Large intestine (tissue), 3 donors: Measurements from ENCODE around the gene SLX4IP. TPM values are rescaled to one million over a fixed set of nuclear protein-coding genes. Genes with fewer than 3 reads are reported as not detected.

Experiments
- DNase-seq, 2 donors: peaks; one replicate each; pipeline versions ENCODE4 v3.0.0 to v3.0.0-alpha.2; 2013
- H3K27ac ChIP-seq: one replicate; pipeline ENCODE4 v1.5.1; 2013; ENCODE audit warnings: low read length
- H3K27me3 ChIP-seq: 2 replicates; pipeline ENCODE4 v1.6.1; 2013; ENCODE audit warnings: low read length; ENCODE audit not compliant: control insufficient read depth, insufficient read depth
- H3K36me3 ChIP-seq: 2 replicates; pipeline ENCODE4 v1.6.1; 2013; ENCODE audit warnings: low read length; ENCODE audit not compliant: control insufficient read depth, insufficient read depth
- H3K4me1 ChIP-seq: one replicate; pipeline ENCODE4 v1.6.1; 2013; ENCODE audit warnings: low read length; ENCODE audit not compliant: control insufficient read depth, insufficient read depth
- H3K4me3 ChIP-seq: one replicate; pipeline ENCODE4 v1.5.1; 2013; ENCODE audit warnings: low read length
- H3K9me3 ChIP-seq: one replicate; pipeline ENCODE4 v1.6.1; 2013; ENCODE audit warnings: mild to moderate bottlenecking, low read depth, low read length, moderate library complexity; ENCODE audit not compliant: control insufficient read depth
- WGBS: methylation state at CpG from one replicate; pipeline ENCODE4 v1.1.5; 2013; ENCODE audit warnings: low lambda C conversion rate; ENCODE audit not compliant: insufficient coverage; 5-methylcytosine and 5-hydroxymethylcytosine counted together
- polyA plus RNA-seq: library from polyadenylated mRNA; unstranded; fragments of 120-200 nt; gene quantifications from one replicate; pipeline ENCODE4 v1.2.1, GENCODE V29; 2013

Gene SLX4IP
- polyA plus RNA-seq, 1 donor: 7.2 TPM

DNA sequence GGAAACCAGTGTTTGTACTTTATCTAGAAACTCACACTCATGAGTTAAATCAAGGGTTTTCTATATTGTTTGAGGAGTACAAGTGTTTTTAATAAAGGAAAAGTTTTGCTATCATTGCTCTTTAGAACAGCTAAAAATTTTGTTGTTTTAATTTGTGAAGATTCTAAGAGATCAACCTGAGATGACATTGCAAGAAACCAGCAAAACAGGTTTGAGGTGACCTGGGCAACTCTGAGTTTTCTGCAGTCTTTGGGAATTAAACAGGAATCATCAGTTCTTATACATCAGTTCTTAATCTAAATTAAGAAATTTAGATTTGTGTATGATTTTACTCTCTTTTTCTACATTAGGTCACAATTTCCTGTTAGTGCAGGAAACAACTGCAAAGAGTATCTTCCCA, 124.2 kb downstream of the SLX4IP start:
- H3K27me3 ChIP-seq: no peaks in the 10 kb centered on the region
- H3K36me3 ChIP-seq: peaks cover 6% of the 10 kb centered on the region
- H3K27ac ChIP-seq: no peak overlapping the region
- H3K4me3 ChIP-seq: no peak overlapping the region
- no peak for DNase-seq
- H3K4me1 ChIP-seq: peaks cover 10% of the 10 kb centered on the region
- H3K9me3 ChIP-seq: no peaks in the 10 kb centered on the region

GRCh38 chr20:10560686-10561085, 125.6 kb downstream of the SLX4IP start:
- peaks cover 15% of the 10 kb centered on the region for H3K4me1 ChIP-seq
- no peaks in the 10 kb centered on the region for H3K27me3 ChIP-seq
- H3K27ac ChIP-seq: no peak overlapping the region
- DNase-seq: no peak
- WGBS: no CpG with 5 or more reads among the region's 2 CpGs
- peaks cover 6% of the 10 kb centered on the region for H3K36me3 ChIP-seq
- no peaks in the 10 kb centered on the region for H3K9me3 ChIP-seq
- H3K4me3 ChIP-seq: no peak overlapping the region

- Histone ChIP-seq H3K4me3 (no peak overlapping the region), H3K9me3 (no peaks in the 10 kb centered on the region), H3K27me3 (no peaks in the 10 kb centered on the region), H3K27ac (no peak overlapping the region), H3K36me3 (peaks cover 6% of the 10 kb centered on the region), H3K4me1 (peaks cover 17% of the 10 kb centered on the region)
- no peak for DNase-seq
Measured at GRCh38 chr20:10561302-10561701, 126.2 kb downstream of the SLX4IP start.

- Histone ChIP-seq H3K4me3 (no peak overlapping the region), H3K27me3 (no peaks in the 10 kb centered on the region), H3K27ac (no peak overlapping the region), H3K36me3 (peaks cover 4% of the 10 kb centered on the region), H3K9me3 (no peaks in the 10 kb centered on the region), H3K4me1 (peaks cover 19% of the 10 kb centered on the region)
- no peak for DNase-seq
- 80% methylated on average over 1 of the region's 4 CpGs for WGBS
Measured at GRCh38 chr20:10562899-10563298, 127.8 kb downstream of the SLX4IP start.

- H3K4me1 ChIP-seq: peaks cover 19% of the 10 kb centered on the region
- H3K27ac ChIP-seq: no peak overlapping the region
- WGBS: no CpG with 5 or more reads among the region's 3 CpGs
- H3K4me3 ChIP-seq: no peak overlapping the region
- H3K27me3 ChIP-seq: no peaks in the 10 kb centered on the region
- H3K36me3 ChIP-seq: peaks cover 4% of the 10 kb centered on the region
- H3K9me3 ChIP-seq: no peaks in the 10 kb centered on the region
- no peak for DNase-seq
Measured at GRCh38 chr20:10563935-10564492, 128.9 kb downstream of the SLX4IP start.

GRCh38 chr20:10565191-10565921, 130.3 kb downstream of the SLX4IP start:
- H3K4me1 ChIP-seq: peaks cover 19% of the 10 kb centered on the region
- peak; percentile 90 to 94 for DNase-seq
- no peak overlapping the region for H3K4me3 ChIP-seq
- peaks cover 4% of the 10 kb centered on the region for H3K36me3 ChIP-seq
- no CpG with 5 or more reads among the region's 6 CpGs for WGBS
- peak overlapping the region; percentile 87 for H3K27ac ChIP-seq
- no peaks in the 10 kb centered on the region for H3K9me3 ChIP-seq
- no peaks in the 10 kb centered on the region for H3K27me3 ChIP-seq

- H3K9me3 ChIP-seq: no peaks in the 10 kb centered on the region
- H3K4me1 ChIP-seq: peaks cover 19% of the 10 kb centered on the region
- H3K27me3 ChIP-seq: no peaks in the 10 kb centered on the region
- peaks cover 4% of the 10 kb centered on the region for H3K36me3 ChIP-seq
- H3K4me3 ChIP-seq: no peak overlapping the region
- peak overlapping the region; percentile 87 for H3K27ac ChIP-seq
- peak; percentile 90 to 97 for DNase-seq
- WGBS: no CpG with 5 or more reads among the region's 8 CpGs
Measured at GRCh38 chr20:10565922-10566897, 131.1 kb downstream of the SLX4IP start.

- H3K9me3 ChIP-seq: no peaks in the 10 kb centered on the region
- H3K4me3 ChIP-seq: no peak overlapping the region
- H3K36me3 ChIP-seq: no peaks in the 10 kb centered on the region
- WGBS: no CpG with 5 or more reads among the region's 3 CpGs
- peaks cover 19% of the 10 kb centered on the region for H3K4me1 ChIP-seq
- H3K27ac ChIP-seq: no peak overlapping the region
- DNase-seq: no peak
- H3K27me3 ChIP-seq: no peaks in the 10 kb centered on the region
Measured at GRCh38 chr20:10568032-10568431, 132.9 kb downstream of the SLX4IP start.

DNA sequence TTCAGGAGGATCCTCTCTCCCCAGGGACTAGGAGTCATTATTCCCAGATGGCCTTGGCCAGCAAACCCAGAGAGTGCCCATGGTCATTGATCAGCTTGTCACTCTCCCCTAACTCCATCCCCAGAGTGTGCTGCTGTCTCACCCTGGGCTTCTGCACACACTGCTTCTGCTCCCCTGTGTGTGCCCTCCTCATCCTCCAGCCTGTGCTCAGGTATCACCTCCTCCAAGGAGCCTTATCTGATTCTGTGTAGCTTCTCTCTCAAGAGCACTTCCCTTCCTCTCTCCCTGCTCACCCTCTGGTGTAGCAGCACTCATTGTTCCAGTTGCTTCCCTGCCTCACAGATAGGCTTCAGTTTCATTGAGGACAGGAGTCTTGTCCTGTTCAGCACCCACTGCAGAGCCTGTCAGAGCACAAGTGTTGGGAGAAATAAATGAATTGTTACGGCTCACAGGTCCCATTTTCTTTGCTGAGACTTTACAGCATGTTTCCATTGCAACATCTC, 136.3 kb downstream of the SLX4IP start:
- Histone ChIP-seq H3K4me1 (peaks cover 7% of the 10 kb centered on the region), H3K27ac (no peak overlapping the region), H3K36me3 (no peaks in the 10 kb centered on the region), H3K4me3 (no peak overlapping the region), H3K27me3 (no peaks in the 10 kb centered on the region), H3K9me3 (no peaks in the 10 kb centered on the region)
- no peak for DNase-seq
- no CpG with 5 or more reads among the region's 1 CpG for WGBS

DNA sequence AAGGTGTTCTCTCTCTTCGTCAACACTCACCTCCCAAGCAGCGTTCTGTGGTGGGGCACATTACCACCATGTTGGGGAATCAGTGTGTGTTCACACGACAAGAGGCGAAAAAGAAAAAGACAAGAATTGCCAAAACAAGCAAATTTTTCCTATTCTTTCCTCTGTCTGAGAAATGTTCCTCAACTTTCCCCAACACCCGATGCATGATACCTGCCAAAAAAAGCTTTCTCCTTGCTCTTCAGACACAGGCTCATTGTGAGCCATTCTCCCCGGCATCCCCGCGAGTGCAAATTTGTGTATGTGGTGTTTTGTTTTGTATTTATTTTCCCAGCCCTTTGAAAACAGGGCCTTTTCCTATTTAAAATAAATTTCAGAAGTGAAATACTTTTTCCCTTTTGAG, 137.7 kb downstream of the SLX4IP start:
- Histone ChIP-seq H3K27ac (no peak overlapping the region), H3K36me3 (no peaks in the 10 kb centered on the region), H3K9me3 (no peaks in the 10 kb centered on the region), H3K27me3 (no peaks in the 10 kb centered on the region), H3K4me3 (no peak overlapping the region), H3K4me1 (no peaks in the 10 kb centered on the region)
- no peak for DNase-seq
- 100% methylated on average over 1 of the region's 8 CpGs for WGBS
